Endothelial cell of umbilical vein (primary cell): ENCODE results near the gene OR7C1.

Experiments used
- CTCF ChIP-seq, 2 donors: IDR thresholded peaks; 1 replicate in 1 of 2; 2 replicates in 1 of 2; pipeline ENCODE4 v1.5.1; 2011; ENCODE audit warnings: low read length in 2 of 2, mild to moderate bottlenecking in 2 of 2, moderate library complexity in 2 of 2, control low read depth in 1 of 2, inconsistent platforms in 1 of 2, low read depth in 1 of 2; ENCODE audit not compliant: insufficient read depth in 1 of 2; ENCODE audit errors: extremely low read depth in 1 of 2
- EZH2 ChIP-seq: IDR thresholded peaks from 2 replicates; pipeline ENCODE4 v1.6.1; 2012; ENCODE audit warnings: borderline replicate concordance, low read depth, mild to moderate bottlenecking, moderate library complexity, low read length, inconsistent platforms; ENCODE audit not compliant: severe bottlenecking
- FOS ChIP-seq: IDR thresholded peaks from 2 replicates; pipeline ENCODE4 v1.6.1; 2011; ENCODE audit warnings: mild to moderate bottlenecking, low read length, moderate library complexity, borderline replicate concordance; ENCODE audit not compliant: insufficient read depth
- JUN ChIP-seq: IDR thresholded peaks from 2 replicates; pipeline ENCODE4 v1.6.1; 2011; ENCODE audit warnings: borderline replicate concordance, low read depth; ENCODE audit not compliant: insufficient read length, insufficient read depth
- MAX ChIP-seq: IDR thresholded peaks from 2 replicates; pipeline ENCODE4 v1.6.1; 2011; ENCODE audit not compliant: insufficient read depth, insufficient read length
- MYC ChIP-seq: IDR thresholded peaks from one replicate; pipeline ENCODE4 v1.6.1; 2011; ENCODE audit warnings: mild to moderate bottlenecking, low read depth, low read length
- POLR2A ChIP-seq: IDR thresholded peaks from 2 replicates; pipeline ENCODE4 v1.6.1; 2012; ENCODE audit warnings: low read depth, mild to moderate bottlenecking, control low read depth, low read length
- POLR2AphosphoS5 ChIP-seq: IDR thresholded peaks from 2 replicates; pipeline ENCODE4 v1.6.1; 2012; ENCODE audit warnings: low read depth, mild to moderate bottlenecking, control low read depth, low read length, moderate library complexity; ENCODE audit not compliant: insufficient read depth

DNA sequence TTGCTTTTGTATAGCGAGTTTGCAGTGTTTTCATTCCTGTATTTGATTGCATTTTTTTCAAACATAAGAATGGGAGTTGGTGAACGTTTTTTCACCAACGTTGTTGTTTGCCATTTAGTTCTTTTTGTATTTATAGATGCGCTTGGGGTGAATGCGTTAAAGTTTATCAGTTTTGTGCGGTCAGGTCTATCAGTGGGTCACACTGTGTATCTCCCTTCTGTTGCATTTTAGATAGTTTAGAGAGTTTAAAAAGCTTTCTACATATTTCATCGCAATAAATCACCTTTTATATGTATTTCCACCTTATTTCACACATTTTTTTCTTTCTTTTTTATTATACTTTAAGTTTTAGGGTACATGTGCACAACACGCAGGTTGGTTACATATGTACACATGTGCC, 16.4 kb downstream of the OR7C1 start:
- TF ChIP-seq CTCF (IDR thresholded peaks at IDR 0.05; ENCODE audit: extremely low read depth in 1 of 2, insufficient read depth in 1 of 2, low read depth in 1 of 2, low read length in 2 of 2) = no peak
- no peak for TF ChIP-seq POLR2A
- no peak for TF ChIP-seq MAX
- no peak for TF ChIP-seq EZH2
- no peak for TF ChIP-seq FOS
- TF ChIP-seq POLR2AphosphoS5 = no peak
- TF ChIP-seq MYC = no peak
- no peak for TF ChIP-seq JUN
